Measurements from ENCODE around the gene PACSIN1.

PACSIN1 gene

DNA sequence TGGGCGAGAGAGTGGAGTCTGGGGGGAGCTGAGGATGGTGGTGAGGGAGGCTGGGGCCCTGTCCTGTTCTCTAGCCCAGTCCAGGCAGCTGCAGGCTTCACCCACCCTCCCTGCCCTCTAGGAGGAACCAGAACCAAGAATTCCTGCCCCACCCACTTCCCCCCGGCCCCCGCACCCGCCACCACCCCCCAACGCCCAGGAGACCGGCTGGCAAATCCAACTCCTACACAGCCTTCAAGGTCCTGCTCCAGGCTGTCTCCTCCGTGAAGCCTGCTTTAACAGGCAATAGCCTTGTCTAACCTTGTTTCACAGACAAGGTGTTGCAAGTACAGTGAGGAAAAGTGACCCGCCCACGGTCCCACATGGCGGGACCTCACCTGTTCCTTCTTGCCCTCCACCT lies 87.9 kb downstream of the PACSIN1 start:
- Histone ChIP-seq H3K9ac (ENCODE audit: low read length) (no peak overlapping the region), H3K4me3 (ENCODE audit: low read length) (no peak overlapping the region), H3K9me3 (replicated peaks; ENCODE audit: insufficient read depth, low read length) (no peaks in the 10 kb centered on the region), H3K27me3 (replicated peaks; ENCODE audit: insufficient read depth, low read length) (peaks cover 5% of the 10 kb centered on the region; the same call in 1 of the 2 replicates), H3K4me1 (ENCODE audit: low read length) (no peaks in the 10 kb centered on the region), H3K27ac (ENCODE audit: low read length) (no peak overlapping the region), H3F3A (ENCODE audit: insufficient read depth, low read length) (no peaks in the 10 kb centered on the region), H3K4me2 (ENCODE audit: low read depth, low read length) (no peak overlapping the region), H3K36me3 (replicated peaks; ENCODE audit: insufficient read depth, low read length) (no peaks in the 10 kb centered on the region), H4K20me1 (ENCODE audit: insufficient read depth, low read length) (no peaks in the 10 kb centered on the region), H3K79me2 (ENCODE audit: low read length) (no peaks in the 10 kb centered on the region), H2AFZ (ENCODE audit: low read length) (no peak overlapping the region), H3K9me2 (replicated peaks; ENCODE audit: insufficient read depth, low read length) (no peaks in the 10 kb centered on the region)
- DNase-seq: no peak
- TF ChIP-seq CTCF (IDR thresholded peaks at IDR 0.05; ENCODE audit: low read length): no peak

DNA sequence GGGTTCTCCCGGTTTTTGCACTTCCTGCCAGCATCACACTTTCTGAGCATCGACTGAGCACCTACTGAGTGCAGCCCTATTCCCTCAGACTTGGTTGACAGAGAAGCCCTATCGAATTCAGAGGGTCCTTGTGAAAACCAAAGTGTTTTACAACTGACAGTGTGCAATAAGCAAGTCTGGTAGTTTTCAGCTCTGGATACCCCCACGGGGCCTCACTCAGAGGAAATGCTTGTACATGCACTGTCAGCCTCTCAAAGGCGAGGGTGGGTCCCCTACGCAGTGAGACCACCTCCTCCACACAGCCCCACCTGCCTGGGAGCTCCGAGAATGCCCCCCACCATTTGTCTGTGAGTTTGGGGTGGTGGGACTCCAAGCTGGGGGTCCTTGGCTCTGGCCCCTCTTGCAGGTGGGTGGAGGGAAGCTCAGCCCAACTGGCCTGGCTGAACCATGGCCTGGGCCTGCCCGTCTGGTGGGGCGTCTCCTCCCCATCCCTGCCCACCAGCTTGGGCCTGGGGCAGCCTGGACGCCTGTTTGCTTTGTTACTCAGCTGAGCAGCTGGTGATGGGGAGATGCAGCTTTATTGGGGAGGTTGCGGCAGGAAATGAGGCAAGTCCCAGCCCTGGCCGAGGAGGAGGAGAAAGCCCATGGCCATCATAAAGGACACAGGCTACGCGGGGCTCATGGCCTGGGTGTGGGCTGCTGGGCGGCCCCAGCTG lies 88.6 kb downstream of the PACSIN1 start:
- Histone ChIP-seq H3F3A (ENCODE audit: insufficient read depth, low read length) (no peaks in the 10 kb centered on the region), H3K36me3 (replicated peaks; ENCODE audit: insufficient read depth, low read length) (no peaks in the 10 kb centered on the region), H3K4me2 (ENCODE audit: low read depth, low read length) (no peak overlapping the region), H4K20me1 (ENCODE audit: insufficient read depth, low read length) (no peaks in the 10 kb centered on the region), H2AFZ (ENCODE audit: low read length) (no peak overlapping the region), H3K9me2 (replicated peaks; ENCODE audit: insufficient read depth, low read length) (no peaks in the 10 kb centered on the region), H3K9me3 (replicated peaks; ENCODE audit: insufficient read depth, low read length) (no peaks in the 10 kb centered on the region), H3K27me3 (replicated peaks; ENCODE audit: insufficient read depth, low read length) (peaks cover 5% of the 10 kb centered on the region; the same call in 1 of the 2 replicates), H3K4me3 (ENCODE audit: low read length) (no peak overlapping the region), H3K9ac (ENCODE audit: low read length) (no peak overlapping the region), H3K4me1 (ENCODE audit: low read length) (no peaks in the 10 kb centered on the region), H3K27ac (ENCODE audit: low read length) (no peak overlapping the region), H3K79me2 (ENCODE audit: low read length) (no peaks in the 10 kb centered on the region)
- no peak for DNase-seq
- TF ChIP-seq EZH2 (optimal IDR thresholded peaks at IDR 0.05; ENCODE audit: low read depth, low read length): no peak
- TF ChIP-seq CTCF (IDR thresholded peaks at IDR 0.05; ENCODE audit: low read length): no peak

DNA sequence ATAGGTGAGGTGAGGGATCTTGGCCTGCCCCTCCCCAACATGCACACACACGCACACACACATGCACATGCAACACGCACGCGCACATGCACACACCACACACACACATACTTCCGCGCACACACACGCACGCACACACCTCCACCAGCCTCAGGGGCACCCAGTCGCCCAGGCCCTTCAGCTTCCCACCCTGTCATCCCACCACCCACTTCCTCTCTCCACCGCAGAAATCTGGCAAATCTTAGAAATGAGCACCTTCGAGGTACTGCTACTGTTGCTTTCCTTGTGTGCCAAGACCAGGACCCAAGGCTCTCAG lies 89.1 kb downstream of the PACSIN1 start:
- H3F3A ChIP-seq (ENCODE audit: insufficient read depth, low read length): no peaks in the 10 kb centered on the region
- H2AFZ ChIP-seq (ENCODE audit: low read length): no peak overlapping the region
- no peak for DNase-seq
- no peak overlapping the region for H3K9ac ChIP-seq (ENCODE audit: low read length)
- no peaks in the 10 kb centered on the region for H4K20me1 ChIP-seq (ENCODE audit: insufficient read depth, low read length)
- H3K4me3 ChIP-seq (ENCODE audit: low read length): no peak overlapping the region
- TF ChIP-seq EZH2 (optimal IDR thresholded peaks at IDR 0.05; ENCODE audit: low read depth, low read length) (no peak), CTCF (IDR thresholded peaks at IDR 0.05; ENCODE audit: low read length) (no peak)
- no peak overlapping the region for H3K27ac ChIP-seq (ENCODE audit: low read length)
- no peaks in the 10 kb centered on the region for H3K9me3 ChIP-seq (replicated peaks; ENCODE audit: insufficient read depth, low read length)
- no peaks in the 10 kb centered on the region for H3K9me2 ChIP-seq (replicated peaks; ENCODE audit: insufficient read depth, low read length)
- H3K36me3 ChIP-seq (replicated peaks; ENCODE audit: insufficient read depth, low read length): no peaks in the 10 kb centered on the region
- H3K4me2 ChIP-seq (ENCODE audit: low read depth, low read length): no peak overlapping the region
- peaks cover 5% of the 10 kb centered on the region; the same call in 1 of the 2 replicates for H3K27me3 ChIP-seq (replicated peaks; ENCODE audit: insufficient read depth, low read length)
- H3K4me1 ChIP-seq (ENCODE audit: low read length): no peaks in the 10 kb centered on the region
- no peaks in the 10 kb centered on the region for H3K79me2 ChIP-seq (ENCODE audit: low read length)
